ENCODE measurements around the gene PDE6A. TPM values are rescaled to one million over a fixed set of nuclear protein-coding genes. Genes with fewer than 3 reads are reported as not detected.
"Not testable (repeated sequence)": the region's sequence is repeated elsewhere in the genome, so short reads cannot be mapped to it uniquely, and the experiment has no call there.

The PDE6A gene
- total RNA-seq, 1 donor = not detected

DNA sequence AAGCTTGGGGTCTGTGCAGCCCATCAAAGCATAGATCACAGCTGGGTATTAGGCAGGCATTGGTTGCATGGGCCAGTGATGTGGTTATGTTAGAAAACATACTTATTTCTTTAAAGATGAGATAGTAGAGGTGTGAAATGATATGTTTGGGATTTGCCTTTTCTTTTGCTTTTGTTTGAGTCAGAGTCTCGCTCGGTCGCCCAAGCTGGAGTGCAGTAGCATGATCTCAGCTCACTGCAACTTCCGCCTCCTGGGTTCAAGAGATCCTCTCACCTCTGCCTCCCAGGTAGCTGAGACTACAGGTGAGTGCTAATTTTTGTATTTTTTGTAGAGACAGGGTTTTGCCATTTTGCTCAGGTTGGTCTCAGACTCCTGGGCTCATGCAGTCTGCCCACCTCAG lies 84.8 kb downstream of the PDE6A start:
- H3K4me3 ChIP-seq (ENCODE audit: low read depth, low read length) = no peak overlapping the region
- no peak for DNase-seq (ENCODE audit: low read depth)
- TF ChIP-seq CTCF (IDR thresholded peaks at IDR 0.05; ENCODE audit: insufficient read depth, low read length) = no peak

DNA sequence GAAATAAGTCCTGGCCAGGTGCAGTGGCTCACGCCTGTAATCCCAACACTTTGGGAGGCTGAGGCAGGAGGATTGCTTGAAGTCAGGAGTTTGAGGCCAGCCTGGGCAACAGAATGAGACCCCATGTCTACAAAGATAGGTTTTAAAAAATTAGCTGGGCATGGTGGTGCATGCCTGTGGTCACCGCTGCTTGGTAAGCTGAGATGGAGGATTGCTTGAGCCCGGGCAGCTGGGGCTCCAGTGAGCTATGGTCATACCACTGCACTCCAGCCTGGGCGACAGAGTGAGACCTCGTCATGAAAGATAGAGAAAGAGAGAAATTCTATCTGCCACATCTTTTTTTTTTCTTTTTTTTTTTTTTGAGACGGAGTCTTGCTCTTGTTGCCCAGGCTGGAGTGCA lies 86.1 kb downstream of the PDE6A start:
- H3K4me3 ChIP-seq (ENCODE audit: low read depth, low read length); DNase-seq (ENCODE audit: low read depth): not testable (repeated sequence)

DNA sequence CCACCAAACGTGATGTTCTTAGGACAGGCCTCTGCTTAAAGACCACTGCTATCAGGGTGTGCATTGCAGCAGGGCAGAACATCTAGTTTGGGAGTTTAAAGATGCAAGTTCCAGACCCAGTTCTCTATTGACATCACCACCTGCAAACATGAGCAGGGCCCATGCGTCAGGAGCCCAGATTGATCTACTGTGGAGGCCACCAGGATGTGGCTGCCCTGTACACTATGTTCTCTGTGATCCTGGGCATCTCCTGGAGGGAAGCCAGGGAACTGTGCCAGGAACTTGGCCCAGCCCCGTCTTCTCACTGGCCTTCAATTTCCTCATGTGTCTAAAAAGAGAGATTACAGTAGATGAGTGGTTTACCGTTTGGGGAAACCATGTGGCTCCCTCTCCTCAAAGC lies 87.1 kb downstream of the PDE6A start:
- DNase-seq (ENCODE audit: low read depth) = no peak
- no peak for TF ChIP-seq CTCF (IDR thresholded peaks at IDR 0.05; ENCODE audit: insufficient read depth, low read length)
- H3K4me3 ChIP-seq (ENCODE audit: low read depth, low read length) = no peak overlapping the region

GRCh38 chr5:149855366-149855765 lies 89.2 kb downstream of the PDE6A start:
- DNase-seq (ENCODE audit: low read depth) = no peak
- no peak for TF ChIP-seq CTCF (IDR thresholded peaks at IDR 0.05; ENCODE audit: insufficient read depth, low read length)
- H3K4me3 ChIP-seq (ENCODE audit: low read depth, low read length) = no peak overlapping the region

DNA sequence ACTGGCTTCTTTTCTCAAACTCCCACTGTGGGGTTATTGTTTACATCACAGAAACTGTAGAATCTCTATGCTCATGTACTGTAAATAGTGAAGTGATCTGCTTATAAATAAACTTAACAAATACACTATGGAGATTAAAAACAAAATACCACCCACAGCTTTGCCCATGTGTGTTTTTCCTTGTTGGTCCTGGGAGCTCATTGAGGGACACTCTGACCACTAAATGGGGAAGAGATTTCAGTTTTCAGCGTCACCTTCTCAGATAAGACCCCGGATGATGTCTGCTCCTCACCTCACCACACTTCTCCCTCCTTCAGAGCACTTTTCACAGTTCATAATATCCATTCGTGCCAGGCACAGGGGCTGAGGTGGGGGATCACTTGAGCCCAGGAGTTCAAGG lies 89.7 kb downstream of the PDE6A start:
- DNase-seq (ENCODE audit: low read depth) = no peak
- no peak overlapping the region for H3K4me3 ChIP-seq (ENCODE audit: low read depth, low read length)
- TF ChIP-seq CTCF (IDR thresholded peaks at IDR 0.05; ENCODE audit: insufficient read depth, low read length) = no peak

GRCh38 chr5:149853701-149854100 lies 90.9 kb downstream of the PDE6A start:
- no peak for TF ChIP-seq CTCF (IDR thresholded peaks at IDR 0.05; ENCODE audit: insufficient read depth, low read length)
- no peak overlapping the region for H3K4me3 ChIP-seq (ENCODE audit: low read depth, low read length)
- DNase-seq (ENCODE audit: low read depth) = no peak

GRCh38 chr5:149853331-149853648 lies 91.3 kb downstream of the PDE6A start:
- DNase-seq (ENCODE audit: low read depth) = no peak
- TF ChIP-seq CTCF (IDR thresholded peaks at IDR 0.05; ENCODE audit: insufficient read depth, low read length) = no peak
- H3K4me3 ChIP-seq (ENCODE audit: low read depth, low read length) = no peak overlapping the region

Data from fibroblast of the aortic adventitia (primary cell).